H1 (cell line): ENCODE measurements around the gene BAG1. TPM values are rescaled to one million over a fixed set of nuclear protein-coding genes. Genes with fewer than 3 reads are reported as not detected.

Experiments used
- CTCF ChIA-PET: fragments of 300-600 bp; sonication (Branson Sonifier 250); formaldehyde crosslinking; loops from one replicate; lab custom pipeline; 2021; ENCODE audit not compliant: partially characterized antibody; lab: Charles Lee
- POLR2A ChIA-PET: fragments of 300-600 bp; sonication (Branson Sonifier 250); formaldehyde crosslinking; loops from one replicate; lab custom pipeline; 2021; ENCODE audit warnings: inconsistent platforms; ENCODE audit not compliant: partially characterized antibody; lab: Charles Lee
- DNase-seq, 2 experiments: peaks; one replicate each; pipeline versions ENCODE4 v3.0.0 to v3.0.0-alpha.2; 2010 to 2022; ENCODE audit warnings: low spot score in 2 of 2, low read depth in 1 of 2, mixed read lengths in 1 of 2
- FAIRE-seq: peaks from 2 replicates; lab custom pipeline; 2011; peaks lifted over from hg19 to GRCh38; lab: Jason Lieb, UNC
- H2AFZ ChIP-seq: 2 replicates; pipeline ENCODE4 v1.8.1; 2012; ENCODE audit warnings: low read length, inconsistent platforms
- H2AK5ac ChIP-seq: 2 replicates; pipeline ENCODE4 v1.6.1; 2013; ENCODE audit warnings: low read depth, low read length
- H2BK120ac ChIP-seq: replicated peaks from 2 replicates; pipeline ENCODE3; 2013; ENCODE audit warnings: low read depth, low read length, inconsistent platforms
- H2BK12ac ChIP-seq: 2 replicates; pipeline ENCODE4 v1.6.1; 2013; ENCODE audit warnings: low read depth, low read length
- H2BK15ac ChIP-seq: 2 replicates; pipeline ENCODE4 v1.6.1; 2013; ENCODE audit warnings: low read length
- H2BK20ac ChIP-seq: 2 replicates; pipeline ENCODE4 v1.6.1; 2013; ENCODE audit warnings: low read length
- H2BK5ac ChIP-seq: 2 replicates; pipeline ENCODE4 v1.6.1; 2013; ENCODE audit warnings: low read depth, low read length
- H3K14ac ChIP-seq: 2 replicates; pipeline ENCODE4 v1.6.1; 2013; ENCODE audit warnings: inconsistent platforms; ENCODE audit not compliant: insufficient read length
- H3K18ac ChIP-seq: 2 replicates; pipeline ENCODE4 v1.6.1; 2013; ENCODE audit warnings: low read length; ENCODE audit errors: extremely low read depth
- H3K23ac ChIP-seq: 2 replicates; pipeline ENCODE4 v1.6.1; 2013; ENCODE audit warnings: inconsistent platforms; ENCODE audit not compliant: insufficient read length
- H3K23me2 ChIP-seq: 2 replicates; pipeline ENCODE4 v1.6.1; 2013; ENCODE audit warnings: low read depth, low read length
- H3K27ac ChIP-seq: 2 replicates; pipeline ENCODE4 v1.6.1; 2011; ENCODE audit warnings: low read depth, low read length, inconsistent platforms
- H3K27me3 ChIP-seq, 4 experiments: replicated peaks in 1 of 4; 1 replicate in 1 of 4; 2 replicates in 3 of 4; pipeline versions ENCODE4 v1.6.1 to v1.8.1; 2011 to 2013; ENCODE audit warnings: low read length in 3 of 4, mild to moderate bottlenecking in 3 of 4, inconsistent platforms in 2 of 4, mixed read lengths in 2 of 4, moderate library complexity in 1 of 4; ENCODE audit not compliant: control insufficient read depth in 3 of 4, insufficient read depth in 3 of 4; ENCODE audit errors: extremely low read depth in 1 of 4
- H3K36me3 ChIP-seq, 4 experiments: 2 replicates each; pipeline versions ENCODE4 v1.6.1 to v1.8.1; 2011 to 2013; ENCODE audit warnings: mild to moderate bottlenecking in 4 of 4, low read length in 3 of 4, moderate library complexity in 2 of 4, control low read depth in 1 of 4, inconsistent platforms in 1 of 4; ENCODE audit not compliant: insufficient read depth in 4 of 4, control insufficient read depth in 2 of 4
- H3K4ac ChIP-seq: replicated peaks from 2 replicates; pipeline ENCODE3; 2013; ENCODE audit warnings: low read length, low read depth, mixed read lengths, inconsistent platforms; ENCODE audit not compliant: insufficient read length
- H3K4me1 ChIP-seq, 4 experiments: replicated peaks in 1 of 4; 1 replicate in 1 of 4; 2 replicates in 3 of 4; pipeline versions ENCODE4 v1.6.1 to v1.8.1; 2011 to 2013; ENCODE audit warnings: low read length in 3 of 4, inconsistent platforms in 2 of 4, mixed read lengths in 1 of 4; ENCODE audit not compliant: insufficient read depth in 4 of 4, control insufficient read depth in 3 of 4
- H3K4me2 ChIP-seq, 2 experiments: 2 replicates each; pipeline versions ENCODE4 v1.6.1 to v1.8.1; 2011 to 2013; ENCODE audit warnings: low read depth in 2 of 2, low read length in 2 of 2, control low read depth in 1 of 2, inconsistent platforms in 1 of 2, mild to moderate bottlenecking in 1 of 2; ENCODE audit not compliant: insufficient read depth in 1 of 2
- H3K4me3 ChIP-seq, 4 experiments: fragments of 200-600, 300-600 bp in 1 of 4; sonication (generic), shearing (Covaris generic), sonication (Bioruptor Twin) in 1 of 4; 2 replicates each; pipeline versions ENCODE4 v1.5.1 to v1.8.1; 2011 to 2016; ENCODE audit warnings: low read length in 4 of 4, low read depth in 3 of 4, control low read depth in 2 of 4, inconsistent platforms in 2 of 4, mild to moderate bottlenecking in 2 of 4, mixed read lengths in 1 of 4, moderate library complexity in 1 of 4; ENCODE audit not compliant: insufficient read depth in 2 of 4; ENCODE audit errors: extremely low read depth in 1 of 4
- H3K56ac ChIP-seq: replicated peaks from 2 replicates; pipeline ENCODE3; 2013; ENCODE audit warnings: low read depth, mild to moderate bottlenecking, mixed read lengths, low read length, inconsistent platforms; ENCODE audit not compliant: insufficient read length
- H3K79me1 ChIP-seq: 2 replicates; pipeline ENCODE4 v1.6.1; 2013; ENCODE audit warnings: low read depth, low read length, control low read depth
- H3K79me2 ChIP-seq, 2 experiments: 2 replicates each; pipeline versions ENCODE4 v1.6.1 to v1.8.1; 2012 to 2013; ENCODE audit warnings: low read length in 2 of 2, mild to moderate bottlenecking in 2 of 2, inconsistent platforms in 1 of 2; ENCODE audit not compliant: insufficient read depth in 2 of 2, control insufficient read depth in 1 of 2
- H3K9ac ChIP-seq, 4 experiments: replicated peaks in 1 of 4; 1 replicate in 1 of 4; 2 replicates in 3 of 4; pipeline versions ENCODE4 v1.6.1 to v1.8.1; 2011 to 2013; ENCODE audit warnings: low read depth in 3 of 4, low read length in 3 of 4, control low read depth in 2 of 4, mild to moderate bottlenecking in 2 of 4, moderate library complexity in 2 of 4, inconsistent platforms in 1 of 4; ENCODE audit errors: extremely low read depth in 1 of 4
- H3K9me3 ChIP-seq, 2 experiments: 2 replicates each; pipeline versions ENCODE4 v1.6.1 to v1.8.1; 2012 to 2013; ENCODE audit warnings: mild to moderate bottlenecking in 2 of 2, moderate library complexity in 2 of 2, control low read depth in 1 of 2, inconsistent platforms in 1 of 2, low read depth in 1 of 2, low read length in 1 of 2, mixed read lengths in 1 of 2; ENCODE audit not compliant: insufficient read depth in 2 of 2
- H4K20me1 ChIP-seq, 2 experiments: replicated peaks in 1 of 2; 2 replicates each; pipeline versions ENCODE3 to v1.8.1; 2011 to 2013; ENCODE audit warnings: inconsistent platforms in 2 of 2, low read length in 2 of 2, mild to moderate bottlenecking in 1 of 2; ENCODE audit not compliant: insufficient read depth in 2 of 2, control insufficient read depth in 1 of 2
- H4K5ac ChIP-seq: 2 replicates; pipeline ENCODE4 v1.6.1; 2013; ENCODE audit warnings: low read length, low read depth, mixed read lengths, inconsistent platforms; ENCODE audit not compliant: insufficient read length
- H4K8ac ChIP-seq: 2 replicates; pipeline ENCODE4 v1.8.0; 2013; ENCODE audit warnings: mild to moderate bottlenecking, moderate library complexity, low read length, inconsistent platforms; ENCODE audit not compliant: insufficient read depth; ENCODE audit errors: extremely low read depth
- H4K91ac ChIP-seq: replicated peaks from 2 replicates; pipeline ENCODE3; 2013; ENCODE audit warnings: low read length, mixed read lengths, inconsistent platforms; ENCODE audit not compliant: insufficient read length
- ATF2 ChIP-seq: IDR thresholded peaks from 2 replicates; pipeline ENCODE4 v1.6.1; 2012; ENCODE audit warnings: low read length, inconsistent platforms
- BACH1 ChIP-seq: IDR thresholded peaks from 2 replicates; pipeline ENCODE4 v1.6.1; 2012; ENCODE audit warnings: low read length, improper control_type of control experiment
- EGR1 ChIP-seq: IDR thresholded peaks from 2 replicates; pipeline ENCODE4 v1.6.1; 2011; ENCODE audit warnings: low read depth, low read length, borderline replicate concordance
- JUN ChIP-seq: IDR thresholded peaks from 2 replicates; pipeline ENCODE4 v1.6.1; 2011; ENCODE audit warnings: low read depth, mild to moderate bottlenecking, improper control_type of control experiment, low read length
- NRF1 ChIP-seq: IDR thresholded peaks from 2 replicates; pipeline ENCODE4 v1.6.1; 2011; ENCODE audit warnings: mild to moderate bottlenecking, low read depth, low read length, improper control_type of control experiment
- RXRA ChIP-seq: IDR thresholded peaks from 2 replicates; pipeline ENCODE4 v1.6.1; 2011; ENCODE audit warnings: low read depth, mild to moderate bottlenecking, low read length, moderate library complexity; ENCODE audit not compliant: insufficient read depth
- SP2 ChIP-seq: IDR thresholded peaks from 2 replicates; pipeline ENCODE4 v1.6.1; 2012; ENCODE audit warnings: mild to moderate bottlenecking, low read length, inconsistent platforms
- SRF ChIP-seq: IDR thresholded peaks from 2 replicates; pipeline ENCODE4 v1.6.1; 2011; ENCODE audit warnings: mild to moderate bottlenecking, low read depth, low read length, moderate library complexity
- whole genome bisulfite sequencing, 2 experiments: shearing (Covaris generic) in 1 of 2; methylation state at CpG; one replicate each; pipeline versions ENCODE4 v1.1.6 to v1.1.7; 2013 to 2015; ENCODE audit warnings: low lambda C conversion rate in 2 of 2, mixed read lengths in 2 of 2, inconsistent platforms in 1 of 2, low coverage in 1 of 2, missing lambda C conversion rate in 1 of 2; ENCODE audit not compliant: insufficient replicate concordance in 2 of 2, insufficient coverage in 1 of 2, insufficient read length in 1 of 2; ENCODE audit errors: extremely low coverage in 1 of 2, missing lambda C conversion rate in 1 of 2; 5-methylcytosine and 5-hydroxymethylcytosine counted together
- polyA plus RNA-seq, 7 experiments: library from polyadenylated mRNA; depleted of rRNA in 3 of 7; stranded (reverse) in 5 of 7; unstranded in 2 of 7; fragments of >200 nt in 5 of 7; fragments of 200-250 nt in 2 of 7; gene quantifications; 1 replicate in 5 of 7; 2 replicates in 1 of 7; 4 replicates in 1 of 7; pipeline versions ENCODE4 v1.2.1 to v1.2.3, GENCODE V29; 2011 to 2013; ENCODE audit warnings: missing spikeins in 2 of 7, mixed read lengths in 2 of 7
- total RNA-seq: library from RNA; stranded (reverse); fragmentation: NEBNext Ultra II Directional; extraction: Animal tissue kit (Norgen Biotek cat#: 25700); gene quantifications from 2 replicates; pipeline ENCODE4 v1.2.1, GENCODE V29; 2021

Gene BAG1
- total and polyA plus RNA-seq, 2 of the 8 experiments (the other 6 are each of a cell fraction or from before 2014, with no cell fraction given), result 14.7 to 59.8 TPM

- Histone ChIP-seq H3K23ac (no peak overlapping the region), H3K36me3 (peaks cover 36 to 60% (median 52%) of the 10 kb centered on the region in 4 experiments), H4K5ac (no peak overlapping the region), H2BK15ac (no peak overlapping the region), H4K8ac (no peak overlapping the region), H2AK5ac (no peak overlapping the region), H3K79me2 (no peaks in the 10 kb centered on the region), H3K56ac (no peak overlapping the region), H3K14ac (no peak overlapping the region), H2BK20ac (no peak overlapping the region), H3K79me1 (no peaks in the 10 kb centered on the region), H3K9me3 (no peaks in the 10 kb centered on the region), H4K20me1 (peaks cover 1 to 2% of the 10 kb centered on the region in 2 experiments), H2AFZ (no peak overlapping the region), H3K27ac (no peak overlapping the region), H3K4me1 (no peaks in the 10 kb centered on the region), H3K23me2 (no peaks in the 10 kb centered on the region), H3K4ac (no peak overlapping the region), H3K9ac (no peak overlapping the region), H3K4me3 (no peak overlapping the region), H3K27me3 (no peaks in the 10 kb centered on the region), H4K91ac (no peak overlapping the region), H2BK5ac (no peak overlapping the region), H2BK120ac (no peak overlapping the region), H3K18ac (no peak overlapping the region), H3K4me2 (no peak overlapping the region), H2BK12ac (no peak overlapping the region)
- FAIRE-seq, result no peak
- no peak for TF ChIP-seq ATF2
- no peak for TF ChIP-seq SRF
- TF ChIP-seq RXRA, result no peak
- no peak for TF ChIP-seq EGR1
- TF ChIP-seq BACH1, result no peak
- no peak for TF ChIP-seq SP2
- TF ChIP-seq NRF1, result no peak
- no peak for TF ChIP-seq JUN
- CTCF ChIA-PET, result interaction anchor here (0.6 to 1.6 kb wide), 3 partner anchors 28 to 857 kb away, joined by 3 to 5 read pairs (median 4); no protein-coding TSS in a partner anchor
- 95% methylated on average over 3 of the region's 4 CpGs; no CpG with 5 or more reads in 1 of the 2 experiments for WGBS, 2 experiments
- POLR2A ChIA-PET, result interaction anchor here (0.7 to 2.3 kb wide), 2 partner anchors 9 to 43 kb away, joined by 3 to 14 read pairs; partner anchors contain the start of genes BAG1 and CHMP5
- DNase-seq, result no peak
Measured at GRCh38 chr9:33254211-33254610, 10.3 kb downstream of the BAG1 start.
